ENCODE measurements around the gene ZSCAN31.
A peak's percentile ranks its signal among the peaks of the same experiment; 100 is the strongest.
"Not testable (repeated sequence)": the region's sequence is repeated elsewhere in the genome, so short reads cannot be mapped to it uniquely, and the experiment has no call there.

Gene ZSCAN31

GRCh38 chr6:28360961-28361360, 25.0 kb upstream of the ZSCAN31 start:
- no peak for TF ChIP-seq CTCF (IDR thresholded peaks at IDR 0.05; ENCODE audit: borderline replicate concordance, control extremely low read depth, extremely low read depth, insufficient read depth, missing control alignments)
- in situ Hi-C loops (cut with MboI; ENCODE audit: low sequenced_read_pairs, unreplicated experiment), result no loop called here

GRCh38 chr6:28359562-28359961, 23.6 kb upstream of the ZSCAN31 start:
- DNase-seq (ENCODE audit: low spot score), result not testable (repeated sequence)
- in situ Hi-C loops (cut with MboI; ENCODE audit: low sequenced_read_pairs, unreplicated experiment), result loop anchor here (10.0 kb wide), 2 partner anchors 225 to 465 kb away; a partner anchor contains a TSS

More at GRCh38 chr6:28360961-28361360, 25.0 kb upstream of the ZSCAN31 start:
- no peak for DNase-seq (ENCODE audit: low spot score)

- in situ Hi-C loops (cut with MboI; ENCODE audit: low sequenced_read_pairs, unreplicated experiment), result loop anchor here (10.0 kb wide), 2 partner anchors 222 to 462 kb away; a partner anchor contains a TSS
- TF ChIP-seq CTCF (IDR thresholded peaks at IDR 0.05; ENCODE audit: borderline replicate concordance, control extremely low read depth, extremely low read depth, insufficient read depth, missing control alignments), result no peak
- no peak for DNase-seq (ENCODE audit: low spot score)
These were observed 21.1 kb upstream of the ZSCAN31 start for GRCh38 chr6:28357036-28357435.

- DNase-seq (ENCODE audit: low spot score), result no peak
- in situ Hi-C loops (cut with MboI; ENCODE audit: low sequenced_read_pairs, unreplicated experiment), result loop anchor here (10.0 kb wide), 2 partner anchors 222 to 462 kb away; a partner anchor contains a TSS
- no peak for TF ChIP-seq CTCF (IDR thresholded peaks at IDR 0.05; ENCODE audit: borderline replicate concordance, control extremely low read depth, extremely low read depth, insufficient read depth, missing control alignments)
These were observed 20.7 kb upstream of the ZSCAN31 start for GRCh38 chr6:28356666-28357020.

- in situ Hi-C loops (cut with MboI; ENCODE audit: low sequenced_read_pairs, unreplicated experiment), result loop anchor here (10.0 kb wide), 2 partner anchors 221 to 461 kb away; a partner anchor contains a TSS
- TF ChIP-seq CTCF (IDR thresholded peaks at IDR 0.05; ENCODE audit: borderline replicate concordance, control extremely low read depth, extremely low read depth, insufficient read depth, missing control alignments), result peak; percentile 83
- peak; percentile 71 for DNase-seq (ENCODE audit: low spot score)
These were observed 20.1 kb upstream of the ZSCAN31 start for GRCh38 chr6:28355743-28356665.

GRCh38 chr6:28354688-28355554, 19.0 kb upstream of the ZSCAN31 start:
- TF ChIP-seq CTCF (IDR thresholded peaks at IDR 0.05; ENCODE audit: borderline replicate concordance, control extremely low read depth, extremely low read depth, insufficient read depth, missing control alignments), result no peak
- in situ Hi-C loops (cut with MboI; ENCODE audit: low sequenced_read_pairs, unreplicated experiment), result loop anchor here (10.0 kb wide), 2 partner anchors 220 to 460 kb away; a partner anchor contains a TSS
- no peak for DNase-seq (ENCODE audit: low spot score)
